ENCODE measurements around the gene SLC35C1. TPM values are rescaled to one million over a fixed set of nuclear protein-coding genes. Genes with fewer than 3 reads are reported as not detected.

SLC35C1 gene
- 2.2 and 2.5 TPM in 2 replicates for total RNA-seq (2014; rRNA removed; shearing (Covaris generic))
- polyA plus RNA-seq (2015; cell fraction: cytosol; rRNA removed), result 16.3 and 18.4 TPM in 2 replicates
- polyA plus RNA-seq (2015; cell fraction: nucleus; rRNA removed), result 3.5 and 4.0 TPM in 2 replicates

DNA sequence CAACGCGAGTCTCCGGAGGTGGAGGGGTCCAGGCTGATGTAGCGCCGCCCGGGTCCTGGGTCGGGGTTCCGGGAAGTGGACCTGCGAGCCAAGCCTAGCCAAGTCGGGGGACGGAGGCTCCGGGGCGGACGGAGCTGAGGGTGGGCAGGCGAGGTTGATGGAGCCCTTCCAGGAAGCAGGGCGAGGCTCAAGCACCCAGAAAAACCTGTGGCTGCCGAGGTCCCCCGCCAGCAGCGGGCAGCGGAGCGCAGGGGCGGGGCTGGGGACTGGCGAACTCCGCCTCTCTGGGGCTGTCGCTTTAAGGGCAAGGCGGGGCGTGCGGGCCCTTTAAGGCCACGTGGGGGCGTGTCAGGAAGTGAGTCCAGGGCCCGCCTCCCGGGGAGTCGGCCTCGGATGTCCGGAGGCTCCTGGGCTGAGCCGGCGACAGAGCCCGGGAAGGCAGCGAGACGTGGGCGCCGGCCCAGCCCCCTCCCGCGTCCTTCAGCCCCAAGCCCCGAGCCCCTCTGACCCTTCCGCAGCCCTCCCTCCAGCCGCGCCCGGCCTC is at the start of gene SLC35C1:
Gene SLC35C1 (plus strand): TSS at position 389 of the 544 bp plus-strand sequence. CDS start 653 bp downstream, outside the sequence.
- in situ Hi-C loops (cut with HindIII; ENCODE audit: low pct_unique_long_range_greater_than_20kb, low sequenced_read_pairs), result no loop called here
- peak; percentile 93 for DNase-seq (ENCODE audit: low read depth, low spot score)

DNA sequence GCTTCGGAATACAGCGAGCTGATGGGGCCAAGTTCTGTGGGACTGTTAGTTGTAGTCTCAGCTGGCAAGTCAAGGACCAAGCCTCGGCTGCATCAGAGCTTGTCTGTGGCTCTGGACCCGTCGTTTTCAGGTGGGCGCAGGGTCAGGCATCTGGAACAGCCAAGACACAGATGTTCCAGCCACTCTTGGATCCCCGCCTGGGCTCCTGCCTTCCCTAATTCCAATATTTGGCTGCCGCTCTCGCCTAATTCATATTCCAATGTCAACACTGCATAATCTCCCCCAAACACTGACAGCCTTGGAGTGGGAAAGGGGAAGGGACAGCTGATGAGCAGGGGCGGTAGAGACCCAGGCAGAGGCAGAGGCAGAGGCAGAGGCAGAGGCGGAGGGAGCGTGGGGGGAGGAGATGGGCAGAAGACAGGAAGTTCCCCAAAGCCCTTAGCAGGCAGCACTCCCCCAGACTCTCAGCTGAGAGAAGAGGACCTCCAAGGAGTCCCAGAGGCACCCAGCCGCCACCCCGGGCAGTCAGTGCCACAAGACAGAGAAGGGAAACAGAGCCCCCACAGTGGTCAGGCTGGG is 49.6 kb upstream of the SLC35C1 start:
- in situ Hi-C loops (cut with HindIII; ENCODE audit: low pct_unique_long_range_greater_than_20kb, low sequenced_read_pairs), result no loop called here
- DNase-seq (ENCODE audit: low read depth, low spot score), result no peak

DNA sequence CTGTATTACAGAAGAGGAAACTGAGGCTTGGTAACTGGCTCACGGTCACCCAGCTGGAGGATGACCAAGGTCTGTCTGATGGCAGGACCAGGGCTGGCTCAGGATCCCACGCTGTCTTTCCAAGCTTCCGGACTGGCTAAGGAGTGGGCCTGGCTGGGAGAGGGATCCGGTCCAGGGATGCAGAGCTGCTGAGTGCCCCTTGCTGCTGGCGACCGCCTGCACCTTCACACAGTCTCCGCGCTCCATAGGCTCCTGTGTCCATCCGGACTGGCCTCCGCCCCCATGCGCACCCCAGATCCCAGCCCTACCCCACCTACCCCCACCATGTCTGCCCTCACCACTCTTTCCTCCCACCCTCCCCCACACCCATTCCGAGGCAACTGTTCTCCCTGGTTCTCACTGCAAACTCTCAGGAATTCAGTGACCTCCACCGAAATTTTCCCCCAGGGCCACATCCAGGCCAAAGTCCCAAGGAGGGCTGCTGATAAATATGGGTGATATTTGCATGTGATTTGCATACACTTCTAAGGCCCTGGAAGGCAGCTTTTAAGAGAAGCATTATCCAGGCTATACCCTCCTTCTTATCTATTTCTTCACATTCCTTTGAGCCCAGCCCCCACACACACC is 48.5 kb upstream of the SLC35C1 start:
- in situ Hi-C loops (cut with HindIII; ENCODE audit: low pct_unique_long_range_greater_than_20kb, low sequenced_read_pairs), result no loop called here
- DNase-seq (ENCODE audit: low read depth, low spot score), result no peak

- in situ Hi-C loops (cut with HindIII; ENCODE audit: low pct_unique_long_range_greater_than_20kb, low sequenced_read_pairs), result no loop called here
- no peak for DNase-seq (ENCODE audit: low read depth, low spot score)
Observed at GRCh38 chr11:45757672-45758071, 47.3 kb upstream of the SLC35C1 start.

DNA sequence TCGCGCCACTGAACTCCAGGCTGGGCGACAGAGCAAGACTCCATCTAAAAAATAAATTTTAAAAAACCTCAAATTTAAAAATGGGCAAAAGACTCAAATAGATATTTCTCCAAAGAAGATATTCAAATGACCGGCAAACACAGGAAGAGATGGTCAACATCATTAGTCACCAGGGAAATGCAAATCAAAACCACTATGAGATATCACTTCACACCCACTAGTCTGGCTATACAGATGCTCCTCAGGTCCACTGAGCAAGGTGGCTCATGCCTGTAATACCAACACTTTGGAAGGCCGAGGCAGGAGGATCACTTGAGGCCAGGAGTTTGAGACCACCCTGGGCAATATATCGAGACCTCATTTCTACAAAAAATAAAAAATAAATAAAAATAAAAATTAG is 43.3 kb upstream of the SLC35C1 start:
- no peak for DNase-seq (ENCODE audit: low read depth, low spot score)
- in situ Hi-C loops (cut with HindIII; ENCODE audit: low pct_unique_long_range_greater_than_20kb, low sequenced_read_pairs), result no loop called here

- no peak for DNase-seq (ENCODE audit: low read depth, low spot score)
- in situ Hi-C loops (cut with HindIII; ENCODE audit: low pct_unique_long_range_greater_than_20kb, low sequenced_read_pairs), result no loop called here
Observed at GRCh38 chr11:45765107-45765668, 39.8 kb upstream of the SLC35C1 start.

- DNase-seq (ENCODE audit: low read depth, low spot score), result no peak
- in situ Hi-C loops (cut with HindIII; ENCODE audit: low pct_unique_long_range_greater_than_20kb, low sequenced_read_pairs), result no loop called here
Observed at GRCh38 chr11:45765836-45766235, 39.1 kb upstream of the SLC35C1 start.

GRCh38 chr11:45766469-45766868 is 38.5 kb upstream of the SLC35C1 start:
- in situ Hi-C loops (cut with HindIII; ENCODE audit: low pct_unique_long_range_greater_than_20kb, low sequenced_read_pairs), result no loop called here
- DNase-seq (ENCODE audit: low read depth, low spot score), result no peak

DNA sequence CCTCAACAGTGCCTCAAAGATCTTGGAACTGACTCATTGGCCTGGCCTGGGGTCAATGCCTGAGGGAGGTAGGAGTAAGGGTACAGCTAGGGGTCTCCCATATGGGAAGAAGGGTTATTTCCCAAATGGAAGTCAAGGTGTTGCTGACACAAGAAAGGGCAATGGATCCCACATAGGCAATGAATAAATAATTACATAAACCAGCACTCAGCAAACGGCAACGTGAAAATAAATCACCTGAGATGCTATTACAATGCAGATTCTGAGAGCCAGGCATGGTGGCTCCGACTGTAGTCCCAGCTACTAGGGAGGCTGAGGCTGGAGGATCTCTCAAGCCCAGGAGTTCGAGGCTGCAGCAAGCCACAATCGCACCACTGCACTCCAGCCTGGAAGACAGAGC is 36.5 kb upstream of the SLC35C1 start:
- in situ Hi-C loops (cut with HindIII; ENCODE audit: low pct_unique_long_range_greater_than_20kb, low sequenced_read_pairs), result no loop called here
- no peak for DNase-seq (ENCODE audit: low read depth, low spot score)

DNA sequence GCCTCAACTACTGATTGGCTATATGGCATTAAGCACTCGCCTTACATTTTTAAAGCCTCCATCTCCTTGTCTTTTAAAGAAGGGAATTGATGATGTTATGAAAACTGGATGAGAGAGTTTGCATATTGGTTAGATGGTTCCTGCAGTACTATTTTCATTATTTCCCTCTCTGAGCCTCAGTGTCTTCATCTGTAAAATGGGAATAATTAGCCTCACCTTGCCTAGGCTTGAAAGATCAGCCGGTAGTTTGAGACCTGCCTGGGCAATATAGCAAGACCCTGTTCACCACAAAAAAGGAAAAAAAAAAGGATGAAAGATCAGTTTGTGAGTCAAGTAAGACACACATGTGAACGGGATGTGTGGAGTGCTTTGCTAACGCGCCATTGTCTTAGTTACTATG is 35.0 kb upstream of the SLC35C1 start:
- DNase-seq (ENCODE audit: low read depth, low spot score), result no peak
- in situ Hi-C loops (cut with HindIII; ENCODE audit: low pct_unique_long_range_greater_than_20kb, low sequenced_read_pairs), result no loop called here

DNA sequence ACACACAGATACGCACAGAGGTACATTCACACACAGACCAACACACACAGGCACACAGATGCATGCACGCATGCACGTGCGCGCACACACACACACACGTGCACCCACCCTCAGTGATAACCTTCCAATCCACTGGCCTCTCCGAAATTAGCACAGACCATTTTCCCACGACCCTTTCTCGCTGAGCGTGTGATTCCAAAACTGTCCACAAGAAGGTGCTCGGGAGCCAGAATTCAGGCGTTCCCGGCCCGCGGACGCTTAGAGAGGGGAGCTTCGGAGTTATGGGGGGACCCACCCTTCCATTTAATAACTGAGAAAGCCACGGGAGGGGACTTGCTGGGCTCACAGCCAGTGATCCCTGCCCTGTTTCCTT is 33.8 kb upstream of the SLC35C1 start:
- DNase-seq (ENCODE audit: low read depth, low spot score), result peak; percentile 67
- in situ Hi-C loops (cut with HindIII; ENCODE audit: low pct_unique_long_range_greater_than_20kb, low sequenced_read_pairs), result no loop called here

GRCh38 chr11:45771566-45772448 is 33.1 kb upstream of the SLC35C1 start:
- peak; percentile 75 for DNase-seq (ENCODE audit: low read depth, low spot score)
- in situ Hi-C loops (cut with HindIII; ENCODE audit: low pct_unique_long_range_greater_than_20kb, low sequenced_read_pairs), result no loop called here

- in situ Hi-C loops (cut with HindIII; ENCODE audit: low pct_unique_long_range_greater_than_20kb, low sequenced_read_pairs), result no loop called here
- no peak for DNase-seq (ENCODE audit: low read depth, low spot score)
Observed at GRCh38 chr11:45772449-45772774, 32.5 kb upstream of the SLC35C1 start.

GRCh38 chr11:45772986-45773785 is 31.8 kb upstream of the SLC35C1 start:
- no peak for DNase-seq (ENCODE audit: low read depth, low spot score)
- in situ Hi-C loops (cut with HindIII; ENCODE audit: low pct_unique_long_range_greater_than_20kb, low sequenced_read_pairs), result no loop called here

- DNase-seq (ENCODE audit: low read depth, low spot score), result no peak
- in situ Hi-C loops (cut with HindIII; ENCODE audit: low pct_unique_long_range_greater_than_20kb, low sequenced_read_pairs), result no loop called here
Observed at GRCh38 chr11:45773786-45774655, 30.9 kb upstream of the SLC35C1 start.

- no peak for DNase-seq (ENCODE audit: low read depth, low spot score)
- in situ Hi-C loops (cut with HindIII; ENCODE audit: low pct_unique_long_range_greater_than_20kb, low sequenced_read_pairs), result no loop called here
Observed at GRCh38 chr11:45774786-45775185, 30.2 kb upstream of the SLC35C1 start.
